Measurements from ENCODE around the gene PECR. TPM values are rescaled to one million over a fixed set of nuclear protein-coding genes. Genes with fewer than 3 reads are reported as not detected.

The PECR gene
- total and polyA plus RNA-seq, 12 donors = 5.3 to 22.2 (median 10.7) TPM

DNA sequence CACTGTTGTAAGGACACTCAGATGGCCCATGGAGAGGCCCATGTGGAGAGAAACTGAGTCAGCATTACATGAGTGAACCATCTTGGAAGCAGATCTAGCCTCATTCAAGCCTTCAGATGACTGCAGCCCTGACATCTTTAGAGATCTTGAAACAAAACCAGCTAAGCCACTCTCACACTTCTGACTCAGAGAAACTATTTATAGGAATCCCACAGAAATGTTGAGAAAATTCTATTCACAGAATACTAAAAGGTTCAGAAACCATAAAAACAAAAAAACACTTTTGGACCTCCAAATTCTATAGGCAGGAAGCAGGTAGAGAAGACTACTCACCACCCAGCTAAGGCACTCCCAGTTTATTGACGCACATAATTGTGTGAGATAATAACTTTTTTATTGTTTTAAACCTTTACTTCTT, 8.8 kb upstream of the PECR start:
- H3K27me3 ChIP-seq = no peaks in the 10 kb centered on the region
- no peaks in the 10 kb centered on the region for H3K36me3 ChIP-seq (replicated peaks in 1 of 2)
- H3K4me3 ChIP-seq = no peak overlapping the region
- TF ChIP-seq, protein P1, sequence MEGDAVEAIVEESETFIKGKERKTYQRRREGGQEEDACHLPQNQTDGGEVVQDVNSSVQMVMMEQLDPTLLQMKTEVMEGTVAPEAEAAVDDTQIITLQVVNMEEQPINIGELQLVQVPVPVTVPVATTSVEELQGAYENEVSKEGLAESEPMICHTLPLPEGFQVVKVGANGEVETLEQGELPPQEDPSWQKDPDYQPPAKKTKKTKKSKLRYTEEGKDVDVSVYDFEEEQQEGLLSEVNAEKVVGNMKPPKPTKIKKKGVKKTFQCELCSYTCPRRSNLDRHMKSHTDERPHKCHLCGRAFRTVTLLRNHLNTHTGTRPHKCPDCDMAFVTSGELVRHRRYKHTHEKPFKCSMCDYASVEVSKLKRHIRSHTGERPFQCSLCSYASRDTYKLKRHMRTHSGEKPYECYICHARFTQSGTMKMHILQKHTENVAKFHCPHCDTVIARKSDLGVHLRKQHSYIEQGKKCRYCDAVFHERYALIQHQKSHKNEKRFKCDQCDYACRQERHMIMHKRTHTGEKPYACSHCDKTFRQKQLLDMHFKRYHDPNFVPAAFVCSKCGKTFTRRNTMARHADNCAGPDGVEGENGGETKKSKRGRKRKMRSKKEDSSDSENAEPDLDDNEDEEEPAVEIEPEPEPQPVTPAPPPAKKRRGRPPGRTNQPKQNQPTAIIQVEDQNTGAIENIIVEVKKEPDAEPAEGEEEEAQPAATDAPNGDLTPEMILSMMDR (IDR thresholded peaks at IDR 0.05) = no peak
- no peak for TF ChIP-seq POLR2A (IDR thresholded peaks at IDR 0.05)
- DNase-seq = no peak
- no peaks in the 10 kb centered on the region for H3K4me1 ChIP-seq (replicated peaks in 1 of 2)
- no peaks in the 10 kb centered on the region for H3K9me3 ChIP-seq (replicated peaks in 1 of 3)
- intact Hi-C loops (cut with DNase I) = no loop called here
- 89 to 100% (median 91%) methylated on average over 1 of the region's 1 CpG for WGBS, 4 donors
- H3K27ac ChIP-seq = no peak overlapping the region

DNA sequence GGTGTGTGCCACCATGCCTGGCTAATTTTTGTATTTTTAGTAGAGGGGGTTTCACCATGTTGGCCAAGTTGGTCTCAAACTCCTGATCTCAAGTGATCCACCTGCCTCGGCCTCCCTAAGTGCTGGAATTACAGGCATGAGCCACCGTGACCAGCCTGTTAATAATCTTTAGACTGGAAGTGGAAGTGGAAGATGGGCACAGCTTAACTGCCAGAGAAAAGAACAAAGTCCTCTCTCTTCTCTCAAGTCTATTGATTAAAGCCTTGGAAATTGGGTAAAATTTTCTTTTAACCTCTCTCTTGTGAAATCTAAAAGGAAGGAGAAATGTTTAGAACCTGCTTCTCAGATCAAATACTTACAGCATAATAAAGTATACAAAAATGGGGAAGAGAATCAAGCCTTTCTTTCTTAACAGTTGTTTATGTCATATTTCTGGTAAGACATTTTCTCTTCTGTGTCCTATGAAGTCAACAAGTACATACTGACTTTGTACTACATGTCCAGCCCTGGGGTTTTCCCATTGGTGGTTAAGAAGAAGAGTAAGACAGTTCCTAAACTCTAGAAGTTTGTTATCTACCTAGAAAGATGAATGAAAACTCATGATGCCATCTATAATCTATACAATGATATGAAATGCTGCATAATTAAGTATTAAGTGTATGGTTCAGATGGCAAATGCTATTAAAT, 4.7 kb upstream of the PECR start:
- intact Hi-C loops (cut with DNase I) = no loop called here
- H3K36me3 ChIP-seq (replicated peaks in 1 of 2) = no peaks in the 10 kb centered on the region
- no peak overlapping the region for H3K27ac ChIP-seq
- H3K27me3 ChIP-seq = no peaks in the 10 kb centered on the region
- no peak for DNase-seq
- 93 to 100% (median 95%) methylated on average over 2 of the region's 2 CpGs for WGBS, 4 donors
- no peak for TF ChIP-seq POLR2A (IDR thresholded peaks at IDR 0.05)
- TF ChIP-seq, protein P1 (IDR thresholded peaks at IDR 0.05) = no peak
- H3K9me3 ChIP-seq (replicated peaks in 1 of 3) = no peaks in the 10 kb centered on the region
- no peak overlapping the region for H3K4me3 ChIP-seq
- peaks cover under 1 to 4% of the 10 kb centered on the region in 2 donors for H3K4me1 ChIP-seq (replicated peaks in 1 of 2)

DNA sequence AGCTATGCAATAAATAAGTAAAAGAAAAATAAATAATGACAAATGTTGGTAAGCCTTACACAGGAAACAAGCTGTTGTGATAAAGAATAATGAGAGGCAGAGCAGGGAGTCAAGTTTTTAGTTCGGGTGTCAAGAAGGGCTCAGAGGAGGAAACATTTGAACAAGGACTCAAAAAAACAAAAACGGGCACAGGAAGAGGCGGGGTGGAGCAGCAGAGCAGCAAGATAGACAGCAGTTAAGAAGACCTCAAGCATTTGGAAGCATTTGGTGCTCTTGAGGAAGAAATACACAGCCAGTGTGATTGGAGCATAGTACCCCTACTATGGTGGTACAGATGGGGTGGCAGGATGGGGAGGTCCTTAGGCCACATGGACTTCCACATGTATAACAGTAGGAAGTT, 2.9 kb upstream of the PECR start:
- Histone ChIP-seq H3K4me1 (replicated peaks in 1 of 2) (peaks cover 7 to 10% of the 10 kb centered on the region in 2 donors), H3K27ac (no peak overlapping the region), H3K36me3 (replicated peaks in 1 of 2) (no peaks in the 10 kb centered on the region), H3K27me3 (no peaks in the 10 kb centered on the region), H3K9me3 (replicated peaks in 1 of 3) (no peaks in the 10 kb centered on the region), H3K4me3 (no peak overlapping the region)
- DNase-seq = no peak
- WGBS, 4 donors = 61 to 71% (median 65%) methylated on average over 3 of the region's 3 CpGs
- TF ChIP-seq POLR2A (IDR thresholded peaks at IDR 0.05) = no peak
- TF ChIP-seq, protein P1 (IDR thresholded peaks at IDR 0.05) = no peak
- intact Hi-C loops (cut with DNase I) = no loop called here

DNA sequence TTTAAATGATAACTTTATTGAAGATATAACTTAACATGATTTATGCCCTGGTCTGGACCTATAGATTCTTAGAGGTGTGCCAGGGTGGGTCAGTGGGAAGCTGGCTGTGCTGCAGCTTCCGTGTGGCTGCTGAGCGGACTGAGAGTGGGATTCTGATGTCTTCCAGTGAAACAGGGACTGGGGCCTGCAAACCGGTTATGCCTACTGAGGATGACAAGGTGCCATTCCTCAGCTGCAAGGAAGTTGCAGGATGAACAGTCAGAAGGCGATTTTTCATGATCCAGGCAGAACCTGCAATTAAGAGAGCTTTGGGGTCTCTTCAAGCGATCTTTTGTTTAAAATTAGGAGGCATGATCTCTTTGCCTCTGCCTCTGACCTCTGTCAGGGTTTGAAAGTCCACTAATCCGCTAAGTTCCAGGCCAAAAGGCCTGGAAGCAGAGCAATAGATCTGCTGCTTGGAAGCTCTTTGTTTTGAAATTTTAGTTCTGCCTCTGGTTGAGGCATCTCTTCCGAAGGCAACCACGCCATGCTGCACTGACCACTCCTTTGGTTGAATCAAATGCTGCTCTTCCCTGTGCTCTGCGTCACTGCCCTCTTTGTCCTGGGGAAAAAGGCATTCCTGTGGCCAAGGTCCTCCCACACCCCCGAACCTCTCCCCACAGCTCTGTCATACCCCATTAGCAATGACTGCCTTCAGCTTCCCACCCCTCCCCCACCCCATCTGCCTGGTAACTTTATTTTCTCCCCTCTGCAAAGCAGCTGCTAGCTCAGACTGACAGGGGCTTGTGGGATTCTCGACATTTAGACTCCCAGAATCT, 2.1 kb upstream of the PECR start:
- Histone ChIP-seq H3K4me1 (replicated peaks in 1 of 2) (peaks cover 7 to 10% of the 10 kb centered on the region in 2 donors), H3K36me3 (replicated peaks in 1 of 2) (no peaks in the 10 kb centered on the region), H3K27me3 (no peaks in the 10 kb centered on the region), H3K9me3 (replicated peaks in 1 of 3) (no peaks in the 10 kb centered on the region), H3K4me3 (no peak overlapping the region), H3K27ac (no peak overlapping the region)
- intact Hi-C loops (cut with DNase I) = no loop called here
- DNase-seq = no peak
- TF ChIP-seq, protein P1 (IDR thresholded peaks at IDR 0.05) = no peak
- no peak for TF ChIP-seq POLR2A (IDR thresholded peaks at IDR 0.05)
- WGBS, 4 donors = 81 to 92% (median 88%) methylated on average over 11 of the region's 11 CpGs
